ENCODE measurements around the gene TGM6.
"Not testable (repeated sequence)": the region's sequence is repeated elsewhere in the genome, so short reads cannot be mapped to it uniquely, and the experiment has no call there.

TGM6 gene

DNA sequence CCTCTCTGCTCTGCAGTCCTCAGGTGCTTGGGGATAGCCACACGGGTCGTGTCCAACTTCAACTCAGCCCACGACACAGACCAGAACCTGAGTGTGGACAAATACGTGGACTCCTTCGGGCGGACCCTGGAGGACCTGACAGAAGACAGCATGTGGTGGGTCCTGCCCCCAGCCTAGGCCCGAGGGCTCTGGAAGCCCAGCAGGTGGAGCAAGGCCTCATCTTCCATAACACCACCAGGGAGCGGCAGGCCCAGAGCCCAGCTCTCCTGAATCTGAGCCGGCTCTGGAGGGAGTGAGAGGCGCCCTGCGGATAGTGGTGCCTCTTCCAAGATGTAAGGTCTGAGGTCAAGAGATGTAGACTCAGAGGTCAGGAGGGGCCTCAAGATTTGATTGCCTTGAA, 19.6 kb downstream of the TGM6 start:
- no peak for DNase-seq

GRCh38 chr20:2401527-2401926, 20.8 kb downstream of the TGM6 start:
- no peak for DNase-seq

DNA sequence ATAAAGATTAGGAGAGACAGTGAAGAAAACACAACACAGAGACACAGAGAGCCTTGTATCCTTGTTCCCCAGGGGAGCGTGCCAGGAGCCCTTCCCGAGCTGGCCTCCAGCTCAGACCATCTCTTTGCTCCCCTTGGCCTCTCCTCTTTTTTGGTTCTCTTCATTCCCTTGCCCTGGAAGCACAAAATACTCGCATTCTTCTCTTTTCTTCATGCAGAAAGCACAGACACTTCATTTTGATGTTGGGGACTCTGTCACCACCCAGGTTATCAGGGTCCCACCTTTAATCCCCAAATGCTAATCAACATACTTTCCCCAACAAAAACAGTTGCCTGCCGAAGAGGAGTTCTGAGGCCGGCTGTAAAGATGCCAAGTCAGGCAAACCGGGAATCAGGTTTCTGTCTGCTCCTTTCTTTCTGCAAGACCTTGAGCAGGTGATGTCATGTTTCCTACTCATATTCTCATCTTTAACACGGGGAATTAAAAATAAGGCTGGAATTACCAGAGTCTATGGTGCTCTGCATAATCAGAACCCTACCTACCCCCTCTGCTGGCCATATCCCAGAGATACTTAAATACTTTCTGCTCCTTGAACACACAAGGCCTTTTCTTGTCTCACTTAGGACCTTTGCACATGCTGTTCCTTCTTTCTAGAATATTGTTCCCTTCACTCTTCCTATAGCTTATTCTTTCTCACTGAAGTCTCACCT, 21.7 kb downstream of the TGM6 start:
- no peak for DNase-seq

- DNase-seq = no peak
Measured at GRCh38 chr20:2403291-2404052, 22.8 kb downstream of the TGM6 start.

DNA sequence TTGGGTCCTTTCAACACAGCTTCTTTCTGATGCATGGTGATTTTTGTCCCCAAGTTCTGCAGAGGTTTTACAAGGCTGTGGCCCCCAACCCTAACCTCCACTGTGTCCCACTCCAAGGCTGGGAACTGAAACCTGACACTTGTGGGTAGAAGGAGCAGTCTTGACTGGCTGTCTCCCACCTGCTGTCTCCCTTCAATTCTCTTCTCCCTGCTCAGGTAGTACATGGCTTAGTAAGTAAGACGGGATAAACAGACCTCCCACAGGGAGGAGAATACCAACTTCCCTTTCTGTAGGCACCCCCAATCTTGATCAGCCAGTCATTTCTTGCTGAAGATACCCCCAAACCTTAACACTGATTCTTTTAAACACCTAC, 25.0 kb downstream of the TGM6 start:
- no peak for DNase-seq

DNA sequence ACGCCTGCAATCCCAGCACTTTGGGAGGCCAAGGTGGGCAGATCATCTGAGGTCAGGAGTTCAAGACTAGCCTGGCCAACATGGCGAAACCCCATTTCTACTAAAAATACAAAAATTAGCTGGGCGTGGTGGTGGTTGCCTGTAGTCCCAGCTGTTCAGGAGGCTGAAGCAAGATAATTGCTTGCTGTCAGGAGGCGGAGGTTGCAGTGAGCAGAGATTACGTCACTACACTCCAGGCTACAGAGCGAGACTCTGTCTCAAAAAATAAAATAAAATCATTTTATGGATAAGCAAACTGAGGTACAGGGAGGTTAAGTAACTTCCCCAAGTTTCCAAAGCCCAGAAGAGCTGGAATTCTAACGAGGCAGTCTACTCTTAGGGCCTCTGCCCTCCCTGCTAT, 26.7 kb downstream of the TGM6 start:
- DNase-seq = not testable (repeated sequence)

DNA sequence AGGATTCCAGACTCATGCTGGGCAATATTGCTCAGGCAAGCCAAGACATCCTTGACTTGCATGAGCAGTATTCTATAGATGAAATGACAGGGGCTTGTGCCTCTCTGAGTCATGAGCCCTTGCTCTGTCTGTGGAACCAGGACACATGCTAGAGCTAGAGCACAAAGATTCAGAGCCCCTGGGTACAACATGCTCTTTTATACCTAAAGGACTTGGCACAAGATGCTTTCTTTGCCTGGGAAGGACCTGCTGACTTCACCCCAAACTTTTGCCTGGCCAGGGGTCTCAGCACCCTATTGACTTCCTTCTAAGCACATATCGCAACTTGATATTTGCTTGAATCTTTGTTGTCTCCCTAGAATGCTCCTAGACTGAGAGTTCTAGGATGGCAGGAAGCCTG, 27.4 kb downstream of the TGM6 start:
- no peak for DNase-seq

- no peak for DNase-seq
Measured at GRCh38 chr20:2416541-2417212, 36.0 kb downstream of the TGM6 start.

GRCh38 chr20:2417213-2417541, 36.5 kb downstream of the TGM6 start:
- DNase-seq = no peak

- no peak for DNase-seq
Measured at GRCh38 chr20:2418388-2418787, 37.7 kb downstream of the TGM6 start.

DNA sequence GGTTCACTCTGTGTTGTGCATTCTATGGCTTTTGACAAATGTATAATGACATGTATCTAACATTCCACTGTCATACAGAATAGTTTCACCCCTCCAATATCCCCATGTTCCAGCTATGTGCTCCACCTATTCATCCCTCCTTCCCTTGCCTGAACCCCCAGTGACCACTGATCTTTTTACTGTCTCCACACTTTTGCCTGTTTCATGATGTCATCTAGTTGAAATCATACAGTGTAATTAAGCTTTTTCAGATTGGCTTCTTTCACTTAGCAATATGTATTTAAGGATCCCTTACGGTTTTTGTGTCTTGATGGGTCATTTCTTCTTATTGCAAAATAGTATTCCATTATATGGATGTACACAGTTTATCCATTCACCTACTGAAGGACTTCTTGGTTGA, 39.8 kb downstream of the TGM6 start:
- no peak for DNase-seq

GRCh38 chr20:2421247-2421646, 40.5 kb downstream of the TGM6 start:
- no peak for DNase-seq

DNA sequence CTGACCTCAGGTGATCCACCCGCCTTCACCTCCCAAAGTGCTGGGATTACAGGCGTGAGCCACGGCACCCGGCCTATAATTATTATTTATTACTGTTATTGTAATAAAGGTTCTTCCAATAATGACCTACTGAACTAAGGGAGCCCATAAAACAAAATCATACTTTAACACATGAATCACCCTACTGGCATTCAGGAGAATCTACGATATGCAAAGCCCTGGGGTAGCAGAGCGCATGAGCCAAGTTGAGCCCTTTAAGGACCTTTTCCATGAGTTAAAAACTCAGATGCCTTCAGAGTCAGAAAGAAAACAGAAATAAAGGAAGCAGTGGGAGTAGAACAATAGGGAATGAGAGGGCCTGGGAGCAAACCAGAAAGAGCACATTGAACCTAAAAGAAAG, 48.4 kb downstream of the TGM6 start:
- DNase-seq = no peak

GRCh38 chr20:2430538-2430937, 49.8 kb downstream of the TGM6 start:
- no peak for DNase-seq

DNA sequence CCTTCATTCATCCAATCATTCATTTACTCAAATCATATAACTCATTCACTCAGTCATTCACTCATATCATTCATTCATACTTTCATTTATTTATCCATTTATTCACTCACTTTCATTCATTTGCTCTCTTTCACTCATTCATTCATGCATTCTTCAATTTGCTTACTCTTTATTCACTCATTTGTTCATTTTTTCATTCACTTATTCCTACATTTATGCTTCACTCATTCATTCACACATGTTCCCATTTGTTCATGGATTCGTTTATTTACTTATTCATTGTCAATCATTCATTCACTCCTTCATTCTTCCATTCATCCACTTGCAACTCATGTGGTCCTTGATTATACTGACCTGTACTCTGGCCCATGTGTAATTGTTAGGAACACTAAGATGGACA, 50.5 kb downstream of the TGM6 start:
- no peak for DNase-seq

DNA sequence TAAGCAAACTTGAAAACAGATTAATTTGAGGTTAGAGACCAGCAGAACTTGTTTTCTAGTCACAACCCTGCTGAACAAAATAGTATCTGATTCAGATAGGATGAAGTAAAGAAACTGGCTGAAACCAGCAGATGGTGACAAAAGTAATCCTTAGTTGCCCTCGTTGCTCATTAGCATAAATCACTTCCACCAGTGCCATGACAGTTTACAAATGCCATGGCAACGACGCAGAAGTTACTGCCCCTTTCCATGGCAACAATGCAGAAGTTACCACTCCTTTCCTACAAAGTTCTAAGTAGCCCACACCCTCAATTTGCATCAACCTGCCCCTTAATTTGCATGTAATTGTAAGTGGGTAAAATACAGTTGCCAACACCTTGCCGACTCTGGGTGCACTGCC, 66.1 kb downstream of the TGM6 start:
- DNase-seq = no peak

GRCh38 chr20:2449386-2449785, 68.7 kb downstream of the TGM6 start:
- no peak for DNase-seq

DNA sequence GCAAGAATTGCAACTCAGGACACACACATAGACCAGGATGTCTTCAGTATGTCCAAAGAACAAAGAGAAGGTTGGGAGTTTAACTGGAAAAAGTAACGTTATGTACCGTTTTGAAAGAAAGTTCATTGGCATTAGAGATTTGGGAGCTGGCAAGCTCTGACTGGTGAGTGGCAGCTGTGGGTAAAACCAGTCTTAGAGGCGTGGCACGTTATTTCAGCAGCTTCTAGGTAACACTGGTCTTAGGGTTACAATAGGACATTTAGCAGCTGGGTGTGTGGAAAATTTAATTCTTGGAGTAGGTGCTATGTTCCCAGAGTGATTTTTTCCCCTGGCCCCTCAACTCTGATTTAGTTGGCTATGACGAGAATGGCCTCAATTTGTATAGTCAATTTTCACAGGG, 70.7 kb downstream of the TGM6 start:
- DNase-seq = no peak

GRCh38 chr20:2451939-2452732, 71.4 kb downstream of the TGM6 start:
- peak; percentile 45 to 58 for DNase-seq

GRCh38 chr20:2453792-2454191, 73.1 kb downstream of the TGM6 start:
- no peak for DNase-seq

DNA sequence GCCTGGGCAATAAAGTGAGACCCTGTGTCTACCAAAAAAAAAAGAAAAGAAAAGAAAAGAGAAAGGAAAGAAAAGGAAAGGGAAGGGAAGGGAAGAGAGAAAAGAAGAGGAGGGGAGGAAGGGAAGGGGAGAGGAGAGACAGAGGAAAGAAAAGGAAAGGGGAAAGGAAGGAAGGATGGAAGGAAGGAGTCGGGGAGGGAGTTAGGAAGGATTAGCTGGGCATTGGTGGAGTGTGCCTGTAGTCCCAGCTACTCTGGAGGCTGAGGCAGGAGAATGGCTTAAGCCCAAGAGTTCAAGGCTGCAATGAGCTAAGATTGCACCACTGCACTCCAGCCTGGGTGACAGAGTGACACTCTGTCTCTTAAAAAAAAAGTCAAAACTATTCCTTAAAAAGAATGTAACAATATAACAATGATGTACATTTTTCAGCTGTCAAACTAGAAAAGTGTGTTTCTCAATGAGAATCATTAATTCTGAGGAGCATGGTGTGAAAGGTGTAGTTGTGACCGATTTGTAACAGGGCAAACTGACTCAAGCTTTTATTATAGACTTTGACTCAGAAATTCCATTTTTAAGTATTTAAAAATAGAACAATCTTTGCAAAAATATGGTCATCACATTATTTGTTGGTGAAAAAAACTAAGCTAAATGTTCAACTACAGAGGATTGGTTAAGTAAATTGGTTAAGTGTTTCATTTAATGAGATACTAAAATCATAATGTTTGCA, 75.2 kb downstream of the TGM6 start:
- DNase-seq = no peak

- no peak for DNase-seq
Measured at GRCh38 chr20:2458919-2459499, 78.3 kb downstream of the TGM6 start.
